ENCODE results near the gene UPK3A.
"Not testable (repeated sequence)": the region's sequence is repeated elsewhere in the genome, so short reads cannot be mapped to it uniquely, and the experiment has no call there.

UPK3A gene

GRCh38 chr22:45291061-45291930 is 6.5 kb downstream of the UPK3A start:
- no peaks in the 10 kb centered on the region for H3K27me3 ChIP-seq (ENCODE audit: control insufficient read depth, insufficient read depth, low read length)
- no peak overlapping the region for H3K4me3 ChIP-seq (ENCODE audit: low read length)
- no peak overlapping the region for H3K27ac ChIP-seq (ENCODE audit: low read length)
- no peak overlapping the region for H3K9ac ChIP-seq (ENCODE audit: low read length)
- no peaks in the 10 kb centered on the region for H3K9me3 ChIP-seq (ENCODE audit: control insufficient read depth, low read depth, low read length)
- no peaks in the 10 kb centered on the region for H3K36me3 ChIP-seq (ENCODE audit: control insufficient read depth, low read depth, low read length)
- peaks cover 10% of the 10 kb centered on the region for H3K4me1 ChIP-seq (ENCODE audit: control insufficient read depth, low read depth, low read length)

- no peaks in the 10 kb centered on the region for H3K9me3 ChIP-seq (ENCODE audit: control insufficient read depth, low read depth, low read length)
- peaks cover 10% of the 10 kb centered on the region for H3K4me1 ChIP-seq (ENCODE audit: control insufficient read depth, low read depth, low read length)
- no peaks in the 10 kb centered on the region for H3K36me3 ChIP-seq (ENCODE audit: control insufficient read depth, low read depth, low read length)
- no peak overlapping the region for H3K27ac ChIP-seq (ENCODE audit: low read length)
- H3K4me3 ChIP-seq (ENCODE audit: low read length): no peak overlapping the region
- H3K27me3 ChIP-seq (ENCODE audit: control insufficient read depth, insufficient read depth, low read length): no peaks in the 10 kb centered on the region
- no peak overlapping the region for H3K9ac ChIP-seq (ENCODE audit: low read length)
These were observed 7.2 kb downstream of the UPK3A start for GRCh38 chr22:45291931-45292290.

DNA sequence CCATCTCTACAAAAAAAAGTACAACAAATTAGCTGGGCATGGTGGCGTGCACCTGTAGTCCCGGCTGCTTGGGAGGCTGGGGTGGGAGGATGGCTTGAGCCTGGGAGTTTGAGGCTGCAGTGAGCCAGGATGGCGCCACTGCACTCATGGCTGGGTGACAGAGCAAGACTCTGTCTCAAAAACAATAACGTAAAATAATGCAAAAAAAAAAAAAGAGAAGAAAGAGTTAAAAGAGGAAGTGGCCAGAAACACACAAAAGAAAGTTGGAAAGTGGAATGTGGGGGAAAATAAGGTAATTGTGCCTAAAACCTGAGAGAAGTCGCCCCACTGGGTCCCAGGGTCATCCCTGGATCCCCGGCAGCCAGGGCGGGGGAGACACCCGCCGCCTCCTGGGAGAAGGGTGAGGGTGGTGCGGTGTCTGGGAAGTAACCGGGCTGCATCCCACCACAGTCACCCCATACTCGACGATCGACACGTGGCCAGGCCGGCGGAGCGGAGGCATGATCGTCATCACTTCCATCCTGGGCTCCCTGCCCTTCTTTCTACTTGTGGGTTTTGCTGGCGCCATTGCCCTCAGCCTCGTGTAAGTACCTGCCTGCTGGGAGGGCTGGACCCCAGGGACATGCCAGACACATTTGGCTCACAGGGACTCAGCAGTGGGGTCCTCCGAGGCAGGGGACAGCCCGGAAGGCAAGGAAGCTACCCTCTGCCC is 8.1 kb downstream of the UPK3A start:
- H3K9ac ChIP-seq (ENCODE audit: low read length): no peak overlapping the region
- H3K4me1 ChIP-seq (ENCODE audit: control insufficient read depth, low read depth, low read length): peaks cover 10% of the 10 kb centered on the region
- no peaks in the 10 kb centered on the region for H3K9me3 ChIP-seq (ENCODE audit: control insufficient read depth, low read depth, low read length)
- H3K27ac ChIP-seq (ENCODE audit: low read length): no peak overlapping the region
- no peak overlapping the region for H3K4me3 ChIP-seq (ENCODE audit: low read length)
- H3K27me3 ChIP-seq (ENCODE audit: control insufficient read depth, insufficient read depth, low read length): no peaks in the 10 kb centered on the region
- no peaks in the 10 kb centered on the region for H3K36me3 ChIP-seq (ENCODE audit: control insufficient read depth, low read depth, low read length)

- Histone ChIP-seq H3K4me1 (ENCODE audit: control insufficient read depth, low read depth, low read length) (peaks cover 14% of the 10 kb centered on the region), H3K4me3 (ENCODE audit: low read length) (no peak overlapping the region), H3K36me3 (ENCODE audit: control insufficient read depth, low read depth, low read length) (no peaks in the 10 kb centered on the region), H3K27me3 (ENCODE audit: control insufficient read depth, insufficient read depth, low read length) (no peaks in the 10 kb centered on the region), H3K9ac (ENCODE audit: low read length) (no peak overlapping the region), H3K27ac (ENCODE audit: low read length) (no peak overlapping the region), H3K9me3 (ENCODE audit: control insufficient read depth, low read depth, low read length) (no peaks in the 10 kb centered on the region)
These were observed 9.3 kb downstream of the UPK3A start for GRCh38 chr22:45294030-45294429.

GRCh38 chr22:45295004-45295403 is 10.3 kb downstream of the UPK3A start:
- not testable (repeated sequence) for H3K9me3 ChIP-seq (ENCODE audit: control insufficient read depth, low read depth, low read length); H3K9ac ChIP-seq (ENCODE audit: low read length); H3K36me3 ChIP-seq (ENCODE audit: control insufficient read depth, low read depth, low read length); H3K4me3 ChIP-seq (ENCODE audit: low read length); H3K27me3 ChIP-seq (ENCODE audit: control insufficient read depth, insufficient read depth, low read length); H3K27ac ChIP-seq (ENCODE audit: low read length)
- peaks cover 18% of the 10 kb centered on the region for H3K4me1 ChIP-seq (ENCODE audit: control insufficient read depth, low read depth, low read length)

GRCh38 chr22:45295492-45295891 is 10.7 kb downstream of the UPK3A start:
- Histone ChIP-seq H3K4me1 (ENCODE audit: control insufficient read depth, low read depth, low read length) (peaks cover 14% of the 10 kb centered on the region), H3K27me3 (ENCODE audit: control insufficient read depth, insufficient read depth, low read length) (no peaks in the 10 kb centered on the region), H3K9ac (ENCODE audit: low read length) (no peak overlapping the region), H3K4me3 (ENCODE audit: low read length) (no peak overlapping the region), H3K27ac (ENCODE audit: low read length) (no peak overlapping the region), H3K36me3 (ENCODE audit: control insufficient read depth, low read depth, low read length) (no peaks in the 10 kb centered on the region), H3K9me3 (ENCODE audit: control insufficient read depth, low read depth, low read length) (no peaks in the 10 kb centered on the region)

GRCh38 chr22:45296628-45297297 is 12.0 kb downstream of the UPK3A start:
- Histone ChIP-seq H3K4me1 (ENCODE audit: control insufficient read depth, low read depth, low read length) (peaks cover 8% of the 10 kb centered on the region), H3K9ac (ENCODE audit: low read length) (no peak overlapping the region), H3K27ac (ENCODE audit: low read length) (no peak overlapping the region), H3K36me3 (ENCODE audit: control insufficient read depth, low read depth, low read length) (no peaks in the 10 kb centered on the region), H3K27me3 (ENCODE audit: control insufficient read depth, insufficient read depth, low read length) (no peaks in the 10 kb centered on the region), H3K9me3 (ENCODE audit: control insufficient read depth, low read depth, low read length) (no peaks in the 10 kb centered on the region), H3K4me3 (ENCODE audit: low read length) (no peak overlapping the region)

DNA sequence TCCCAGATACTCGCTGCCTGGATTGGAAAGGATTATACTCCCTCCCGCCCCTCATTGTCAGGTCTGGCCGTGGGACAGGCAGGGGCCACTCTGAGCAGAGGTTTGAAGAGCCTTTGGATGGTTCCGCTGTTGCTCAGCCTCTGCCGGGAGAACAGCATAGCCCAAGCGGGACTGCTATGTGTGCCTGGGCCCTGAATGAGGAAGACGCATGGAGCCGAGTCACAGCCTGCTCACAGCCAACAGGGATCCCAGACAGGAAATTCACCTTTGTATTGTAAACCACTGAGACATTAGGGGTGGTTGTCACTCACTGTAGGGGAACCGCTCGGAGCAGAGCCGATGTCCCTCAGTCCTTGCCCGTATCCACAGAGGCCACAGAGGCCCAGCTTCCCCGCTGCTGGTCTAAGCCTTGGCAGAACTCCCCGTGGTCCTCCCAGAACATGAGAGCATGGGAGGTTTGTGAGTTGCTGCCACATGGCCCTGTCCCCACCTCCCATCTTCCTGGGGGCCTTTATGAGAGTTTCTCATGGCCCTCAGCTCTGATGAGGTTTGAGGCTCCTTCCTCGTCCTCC is 14.3 kb downstream of the UPK3A start:
- H3K27ac ChIP-seq (ENCODE audit: low read length): no peak overlapping the region
- no peak overlapping the region for H3K9ac ChIP-seq (ENCODE audit: low read length)

DNA sequence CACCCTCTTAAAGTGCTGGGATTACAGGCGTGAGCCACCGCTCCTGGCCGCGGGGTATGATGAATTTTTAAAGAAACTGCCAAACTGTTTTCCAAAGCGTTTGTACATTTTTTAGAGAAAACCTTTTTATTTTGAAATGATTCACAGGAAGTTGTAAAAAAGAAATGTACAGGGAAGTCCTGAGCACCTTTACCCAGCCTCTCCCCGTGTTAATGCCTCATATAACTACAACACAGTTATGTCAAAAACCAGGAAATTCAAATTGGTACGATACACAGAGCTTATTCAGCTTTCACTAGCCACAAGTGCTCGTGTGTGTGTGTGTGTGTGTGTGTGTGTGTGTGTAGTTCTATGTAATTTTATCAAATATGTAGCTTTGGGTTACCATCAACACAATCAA is 18.0 kb downstream of the UPK3A start:
- H3K36me3 ChIP-seq (ENCODE audit: control insufficient read depth, low read depth, low read length): no peaks in the 10 kb centered on the region
- no peak overlapping the region for H3K27ac ChIP-seq (ENCODE audit: low read length)
- H3K9ac ChIP-seq (ENCODE audit: low read length): no peak overlapping the region
- no peaks in the 10 kb centered on the region for H3K27me3 ChIP-seq (ENCODE audit: control insufficient read depth, insufficient read depth, low read length)
- no peak overlapping the region for H3K4me3 ChIP-seq (ENCODE audit: low read length)
- no peaks in the 10 kb centered on the region for H3K9me3 ChIP-seq (ENCODE audit: control insufficient read depth, low read depth, low read length)
- peaks cover 8% of the 10 kb centered on the region for H3K4me1 ChIP-seq (ENCODE audit: control insufficient read depth, low read depth, low read length)

More for the DNA sequence above, 14.3 kb downstream of the UPK3A start:
- peaks cover 8% of the 10 kb centered on the region for H3K4me1 ChIP-seq (ENCODE audit: control insufficient read depth, low read depth, low read length)
- no peak overlapping the region for H3K4me3 ChIP-seq (ENCODE audit: low read length)
- H3K36me3 ChIP-seq (ENCODE audit: control insufficient read depth, low read depth, low read length): no peaks in the 10 kb centered on the region
- H3K27me3 ChIP-seq (ENCODE audit: control insufficient read depth, insufficient read depth, low read length): no peaks in the 10 kb centered on the region
- H3K9me3 ChIP-seq (ENCODE audit: control insufficient read depth, low read depth, low read length): no peaks in the 10 kb centered on the region

DNA sequence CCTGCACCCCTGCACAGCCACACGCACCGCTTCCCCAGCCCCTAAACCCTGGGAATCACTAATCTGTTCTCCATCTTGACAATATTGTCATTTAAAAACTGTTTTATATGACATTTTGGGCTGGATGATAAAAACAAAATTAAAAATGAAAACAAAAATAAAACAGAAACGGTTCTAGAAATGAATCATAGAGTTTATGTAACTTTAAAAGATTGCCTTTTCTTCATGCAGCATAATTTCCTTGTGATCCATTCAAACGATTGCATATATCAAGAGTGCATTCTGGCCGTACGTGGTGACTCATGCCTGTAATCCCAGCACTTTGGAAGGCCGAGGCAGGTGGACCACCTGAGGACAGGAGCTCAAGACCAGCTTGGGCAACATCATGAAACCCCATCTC is 18.4 kb downstream of the UPK3A start:
- H3K9me3 ChIP-seq (ENCODE audit: control insufficient read depth, low read depth, low read length): no peaks in the 10 kb centered on the region
- H3K27me3 ChIP-seq (ENCODE audit: control insufficient read depth, insufficient read depth, low read length): no peaks in the 10 kb centered on the region
- no peaks in the 10 kb centered on the region for H3K36me3 ChIP-seq (ENCODE audit: control insufficient read depth, low read depth, low read length)
- peaks cover 8% of the 10 kb centered on the region for H3K4me1 ChIP-seq (ENCODE audit: control insufficient read depth, low read depth, low read length)
- H3K9ac ChIP-seq (ENCODE audit: low read length): no peak overlapping the region
- no peak overlapping the region for H3K27ac ChIP-seq (ENCODE audit: low read length)
- no peak overlapping the region for H3K4me3 ChIP-seq (ENCODE audit: low read length)

DNA sequence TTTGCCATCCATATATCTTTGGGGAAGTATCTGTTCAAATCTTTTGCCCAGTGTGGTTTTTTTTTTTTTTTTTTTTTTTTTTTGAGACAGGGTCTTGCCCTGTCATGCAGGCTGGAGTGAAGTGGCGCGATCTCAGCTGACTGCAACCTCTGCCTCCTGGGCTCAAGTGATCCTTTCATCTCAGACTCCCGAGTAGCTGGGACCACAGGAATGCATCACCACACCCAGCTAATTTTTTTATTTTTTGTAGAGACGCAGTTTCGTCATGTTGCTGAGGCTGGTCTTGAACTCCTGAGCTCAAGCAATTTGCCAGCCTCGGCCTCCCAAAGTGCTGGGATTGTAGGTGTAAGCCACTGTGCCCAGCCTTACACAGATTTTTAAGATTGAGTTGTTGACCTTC is 20.2 kb downstream of the UPK3A start:
- no peaks in the 10 kb centered on the region for H3K36me3 ChIP-seq (ENCODE audit: control insufficient read depth, low read depth, low read length)
- H3K27ac ChIP-seq (ENCODE audit: low read length): no peak overlapping the region
- H3K9ac ChIP-seq (ENCODE audit: low read length): no peak overlapping the region
- no peaks in the 10 kb centered on the region for H3K9me3 ChIP-seq (ENCODE audit: control insufficient read depth, low read depth, low read length)
- H3K4me3 ChIP-seq (ENCODE audit: low read length): no peak overlapping the region
- H3K27me3 ChIP-seq (ENCODE audit: control insufficient read depth, insufficient read depth, low read length): no peaks in the 10 kb centered on the region
- peaks cover 8% of the 10 kb centered on the region for H3K4me1 ChIP-seq (ENCODE audit: control insufficient read depth, low read depth, low read length)

All from iPS-18a (cell line).